ENCODE data around the gene ZNF652. TPM values are rescaled to one million over a fixed set of nuclear protein-coding genes. Genes with fewer than 3 reads are reported as not detected.

The ZNF652 gene
- total RNA-seq, 2 experiments from 2014 or later, result 33.7 to 34.9 TPM

- no peak overlapping the region for H3K27ac ChIP-seq (ENCODE audit: low read depth in 1 of 2, low read length in 2 of 2)
- ChIA-PET CTCF (no interaction called here), POLR2A (interaction anchor here (1.3 kb wide), 1 partner anchor 26 kb away, joined by 3 read pairs; no protein-coding TSS in a partner anchor)
- Mint-ChIP-seq H3K27ac (no peak overlapping the region), H3K4me3 (no peak overlapping the region), H3K4me1 (ENCODE audit: low read depth) (peaks cover 55% of the 10 kb centered on the region), H3K9me3 (no peaks in the 10 kb centered on the region), H3K36me3 (ENCODE audit: low read depth) (no peaks in the 10 kb centered on the region), H3K27me3 (no peaks in the 10 kb centered on the region)
- no peaks in the 10 kb centered on the region for H3K9me3 ChIP-seq (ENCODE audit: control insufficient read depth in 1 of 2, insufficient read depth in 1 of 2, low read length in 2 of 2)
- ATAC-seq (ENCODE audit: poor library complexity) (no peak), DNase-seq (no peak)
- H3K4me3 ChIP-seq (ENCODE audit: low read length), result no peak overlapping the region
- intact Hi-C loops (cut with DNase I, micrococcal nuclease), result no loop called here
- peaks cover 27% of the 10 kb centered on the region for H3K4me1 ChIP-seq (ENCODE audit: insufficient read depth, low read length)
- no peaks in the 10 kb centered on the region for H3K27me3 ChIP-seq (ENCODE audit: control insufficient read depth in 1 of 2, insufficient read depth in 2 of 2, low read length in 2 of 2)
- no peaks in the 10 kb centered on the region for H3K36me3 ChIP-seq (ENCODE audit: insufficient read depth, low read length)
- TF ChIP-seq, protein P1, sequence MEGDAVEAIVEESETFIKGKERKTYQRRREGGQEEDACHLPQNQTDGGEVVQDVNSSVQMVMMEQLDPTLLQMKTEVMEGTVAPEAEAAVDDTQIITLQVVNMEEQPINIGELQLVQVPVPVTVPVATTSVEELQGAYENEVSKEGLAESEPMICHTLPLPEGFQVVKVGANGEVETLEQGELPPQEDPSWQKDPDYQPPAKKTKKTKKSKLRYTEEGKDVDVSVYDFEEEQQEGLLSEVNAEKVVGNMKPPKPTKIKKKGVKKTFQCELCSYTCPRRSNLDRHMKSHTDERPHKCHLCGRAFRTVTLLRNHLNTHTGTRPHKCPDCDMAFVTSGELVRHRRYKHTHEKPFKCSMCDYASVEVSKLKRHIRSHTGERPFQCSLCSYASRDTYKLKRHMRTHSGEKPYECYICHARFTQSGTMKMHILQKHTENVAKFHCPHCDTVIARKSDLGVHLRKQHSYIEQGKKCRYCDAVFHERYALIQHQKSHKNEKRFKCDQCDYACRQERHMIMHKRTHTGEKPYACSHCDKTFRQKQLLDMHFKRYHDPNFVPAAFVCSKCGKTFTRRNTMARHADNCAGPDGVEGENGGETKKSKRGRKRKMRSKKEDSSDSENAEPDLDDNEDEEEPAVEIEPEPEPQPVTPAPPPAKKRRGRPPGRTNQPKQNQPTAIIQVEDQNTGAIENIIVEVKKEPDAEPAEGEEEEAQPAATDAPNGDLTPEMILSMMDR (IDR thresholded peaks at IDR 0.05), result no peak
These were observed 28.2 kb downstream of the ZNF652 start for GRCh38 chr17:49333804-49334203.

DNA sequence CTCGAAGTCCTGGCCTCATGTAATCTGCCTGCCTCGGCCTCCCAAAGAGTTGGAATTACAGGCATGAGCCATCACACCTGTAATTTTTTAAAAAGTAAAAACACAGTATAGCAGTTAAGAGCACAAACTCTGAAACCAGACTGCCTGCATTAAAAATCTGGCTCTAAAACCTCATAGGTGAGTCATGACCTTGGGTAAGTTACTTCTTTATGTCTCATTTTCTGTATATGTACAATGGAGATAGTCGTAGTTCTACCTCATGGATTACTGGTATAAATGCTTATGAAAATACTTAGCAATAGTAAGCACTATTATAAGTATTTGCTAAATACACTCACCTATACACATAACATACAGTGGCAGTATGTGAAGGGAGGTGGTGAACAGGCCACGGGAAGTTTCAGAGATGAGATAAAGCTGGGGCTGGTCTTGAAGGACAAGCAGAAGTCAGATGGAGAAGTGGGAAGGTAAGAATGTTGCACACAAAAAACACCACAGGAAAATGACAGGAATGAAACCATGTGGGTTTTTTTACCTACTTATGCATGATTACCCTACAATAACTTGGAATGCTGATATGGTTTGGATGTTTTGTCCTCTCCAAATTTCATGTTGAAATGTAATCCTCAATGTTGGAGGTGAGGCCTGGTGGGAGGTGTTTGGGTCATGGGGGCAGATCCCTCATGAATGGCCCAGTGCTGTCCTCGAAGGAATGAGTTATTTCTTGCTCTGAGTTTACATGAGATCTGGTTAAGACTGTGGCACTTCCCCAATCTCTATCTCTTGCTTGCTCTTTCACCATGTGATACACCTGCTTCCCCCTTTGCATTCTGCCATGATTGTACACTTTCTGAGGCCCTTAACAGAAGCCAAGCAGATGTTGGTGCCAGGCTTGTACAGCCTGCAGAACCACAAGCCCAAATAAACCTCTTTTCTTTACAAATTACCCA is 33.9 kb downstream of the ZNF652 start:
- Mint-ChIP-seq H3K36me3 (ENCODE audit: low read depth) (no peaks in the 10 kb centered on the region), H3K27me3 (no peaks in the 10 kb centered on the region), H3K4me1 (ENCODE audit: low read depth) (peaks cover 60% of the 10 kb centered on the region), H3K9me3 (no peaks in the 10 kb centered on the region), H3K4me3 (no peak overlapping the region), H3K27ac (peak overlapping the region; percentile 48)
- Histone ChIP-seq H3K4me3 (ENCODE audit: low read length) (no peak overlapping the region), H3K9me3 (ENCODE audit: control insufficient read depth in 1 of 2, insufficient read depth in 1 of 2, low read length in 2 of 2) (no peaks in the 10 kb centered on the region), H3K4me1 (ENCODE audit: insufficient read depth, low read length) (peaks cover 21% of the 10 kb centered on the region), H3K36me3 (ENCODE audit: insufficient read depth, low read length) (no peaks in the 10 kb centered on the region), H3K27ac (ENCODE audit: low read depth in 1 of 2, low read length in 2 of 2) (no peak overlapping the region), H3K27me3 (ENCODE audit: control insufficient read depth in 1 of 2, insufficient read depth in 2 of 2, low read length in 2 of 2) (no peaks in the 10 kb centered on the region)
- no peak for ATAC-seq (ENCODE audit: poor library complexity)
- ChIA-PET CTCF (interaction anchor here (0.6 to 1.9 kb wide), 3 partner anchors 12 to 38 kb away, joined by 3 to 5 read pairs (median 4); no protein-coding TSS in a partner anchor), POLR2A (no interaction called here)
- no peak for DNase-seq
- TF ChIP-seq, protein P1 (IDR thresholded peaks at IDR 0.05), result no peak
- intact Hi-C loops (cut with DNase I, micrococcal nuclease), result no loop called here

- Mint-ChIP-seq H3K27me3 (no peaks in the 10 kb centered on the region), H3K36me3 (ENCODE audit: low read depth) (no peaks in the 10 kb centered on the region), H3K27ac (no peak overlapping the region), H3K4me1 (ENCODE audit: low read depth) (peaks cover 56% of the 10 kb centered on the region), H3K4me3 (no peak overlapping the region), H3K9me3 (no peaks in the 10 kb centered on the region)
- no peaks in the 10 kb centered on the region for H3K9me3 ChIP-seq (ENCODE audit: control insufficient read depth in 1 of 2, insufficient read depth in 1 of 2, low read length in 2 of 2)
- CTCF ChIA-PET, result interaction anchor here (0.6 to 1.6 kb wide), 3 partner anchors 9 to 57 kb away, joined by 3 to 9 read pairs (median 4); no protein-coding TSS in a partner anchor
- H3K4me1 ChIP-seq (ENCODE audit: insufficient read depth, low read length), result peaks cover 21% of the 10 kb centered on the region
- POLR2A ChIA-PET, result no interaction called here
- H3K27ac ChIP-seq (ENCODE audit: low read depth in 1 of 2, low read length in 2 of 2), result no peak overlapping the region
- H3K27me3 ChIP-seq (ENCODE audit: control insufficient read depth in 1 of 2, insufficient read depth in 2 of 2, low read length in 2 of 2), result no peaks in the 10 kb centered on the region
- no peak for ATAC-seq (ENCODE audit: poor library complexity)
- DNase-seq, result no peak
- TF ChIP-seq, protein P1 (IDR thresholded peaks at IDR 0.05), result no peak
- H3K36me3 ChIP-seq (ENCODE audit: insufficient read depth, low read length), result peaks cover 1% of the 10 kb centered on the region
- no peak overlapping the region for H3K4me3 ChIP-seq (ENCODE audit: low read length)
- intact Hi-C loops (cut with DNase I, micrococcal nuclease), result no loop called here
These were observed 36.1 kb downstream of the ZNF652 start for GRCh38 chr17:49325980-49326379.
